SW480 (cell line): ENCODE data around the gene CALY.
"Not testable (repeated sequence)": the region's sequence is repeated elsewhere in the genome, so short reads cannot be mapped to it uniquely, and the experiment has no call there.

ENCODE experiments used
- DNase-seq: peaks from one replicate; pipeline ENCODE4 v3.0.0-alpha.2; 2016; ENCODE audit warnings: low spot score

CALY gene

DNA sequence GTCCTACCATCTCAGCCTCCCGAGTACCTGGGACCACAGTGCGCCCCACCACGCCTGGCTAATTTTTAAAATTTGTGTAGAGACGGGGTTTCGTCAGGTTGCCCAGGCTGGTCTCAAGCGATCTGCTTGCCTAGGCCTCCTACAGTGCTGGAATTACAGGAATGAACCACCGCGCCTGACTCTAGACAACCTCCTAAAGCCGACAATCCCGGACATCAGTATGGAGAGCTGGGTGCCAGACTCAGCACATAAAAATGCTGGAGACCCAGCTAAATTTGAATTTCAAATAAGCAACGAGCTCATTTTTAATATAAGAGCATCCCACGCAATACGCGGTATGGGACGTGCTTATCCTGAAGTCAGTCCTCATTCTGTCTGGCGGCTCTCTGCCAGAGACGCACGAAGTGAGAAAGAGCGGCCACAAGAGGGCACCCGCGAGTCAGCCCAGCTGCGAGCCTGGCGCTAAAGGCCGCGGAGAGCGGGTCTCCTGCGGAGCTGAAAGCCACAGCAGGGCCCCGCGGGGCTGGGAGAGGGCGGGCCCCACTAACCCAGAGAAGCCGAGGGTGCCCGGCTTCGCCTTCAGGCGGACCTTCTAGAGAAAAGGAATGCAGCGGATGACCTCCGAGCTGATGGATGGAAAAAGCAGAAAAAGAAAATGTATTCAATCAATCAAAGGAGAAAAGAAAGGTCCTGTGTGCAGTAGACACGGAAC is 7.0 kb downstream of the CALY start:
- peak; percentile 72 for DNase-seq

DNA sequence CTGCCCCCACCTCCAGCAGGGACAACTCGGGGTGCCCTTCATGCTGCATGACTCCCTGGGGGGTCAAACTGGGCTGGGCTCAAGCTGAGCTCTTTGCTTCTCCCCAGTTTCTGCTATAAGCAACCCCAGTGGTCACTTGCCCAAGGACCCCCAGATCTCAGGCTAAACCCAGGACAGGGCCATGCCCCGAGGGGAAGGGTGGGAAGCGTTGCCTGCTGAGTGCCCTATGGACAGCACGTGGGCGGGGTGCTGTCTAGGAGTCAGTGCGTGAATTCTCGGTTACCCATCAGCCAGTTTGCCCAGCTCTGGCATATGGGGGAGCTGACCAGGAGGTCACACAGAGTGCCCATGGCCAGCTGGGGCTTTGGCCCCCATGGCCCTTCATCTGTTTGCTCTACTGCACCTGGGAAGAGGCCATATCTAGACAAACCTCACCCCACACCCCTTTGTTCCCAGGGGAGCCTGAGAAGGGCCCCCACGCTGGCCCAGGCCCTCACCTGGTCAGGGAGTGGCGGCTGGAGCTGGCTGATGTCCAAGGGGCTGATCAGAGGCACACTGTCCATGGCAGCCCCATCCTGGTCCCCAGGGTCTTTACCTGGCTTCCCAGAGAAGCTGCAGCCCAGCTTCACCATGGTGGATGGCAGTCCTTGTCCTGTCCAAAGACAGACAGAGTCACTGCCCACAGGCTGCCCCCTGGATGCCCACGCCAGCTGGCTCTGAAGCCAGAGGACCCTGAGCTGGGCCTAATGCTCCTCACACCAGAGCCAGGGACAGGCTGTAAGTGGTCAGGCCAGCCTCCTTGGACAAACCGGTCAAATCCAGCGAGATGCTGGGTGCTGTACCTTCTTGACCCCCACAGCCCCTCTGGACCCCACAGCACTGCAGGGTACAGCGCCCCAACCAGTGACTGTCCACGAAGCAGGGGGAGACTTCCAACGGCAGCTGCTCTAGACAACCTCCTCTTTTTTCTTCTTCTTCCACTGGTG is 8.0 kb downstream of the CALY start:
- no peak for DNase-seq

DNA sequence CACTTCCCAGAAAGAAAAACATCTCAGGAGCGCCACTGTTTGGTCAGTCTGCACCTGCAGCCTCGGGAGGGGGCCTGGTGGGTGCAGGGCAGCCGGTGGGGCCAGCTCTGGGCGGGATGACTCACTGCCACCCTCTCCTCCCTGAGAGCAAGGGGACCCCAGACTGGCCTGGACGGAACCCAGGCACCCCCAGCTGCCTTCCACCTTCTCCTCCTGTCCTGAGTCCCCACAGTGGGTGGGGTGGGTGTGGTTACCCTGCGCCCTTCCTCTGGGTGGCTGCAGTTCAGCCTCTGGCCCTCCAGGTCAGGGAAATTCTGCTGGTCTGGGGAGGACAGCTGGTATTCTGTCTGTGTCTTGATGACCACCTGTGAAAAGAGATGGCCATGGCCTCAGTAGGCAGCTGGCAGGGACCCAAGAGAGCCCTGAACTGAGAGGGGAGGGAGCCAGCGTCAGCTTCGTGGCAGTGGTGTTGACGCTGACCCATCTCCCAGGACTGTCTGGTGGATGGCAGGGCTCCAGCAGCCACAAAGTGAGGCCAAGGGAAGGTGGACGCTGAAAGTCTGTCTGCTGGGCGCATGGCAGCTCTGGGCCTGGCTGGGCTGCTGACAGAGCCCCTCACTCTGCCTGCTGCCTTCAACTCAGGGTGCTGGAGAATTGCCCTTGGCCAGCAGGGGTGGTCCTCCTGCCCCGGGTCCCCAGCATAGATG is 8.9 kb downstream of the CALY start:
- DNase-seq: no peak

DNA sequence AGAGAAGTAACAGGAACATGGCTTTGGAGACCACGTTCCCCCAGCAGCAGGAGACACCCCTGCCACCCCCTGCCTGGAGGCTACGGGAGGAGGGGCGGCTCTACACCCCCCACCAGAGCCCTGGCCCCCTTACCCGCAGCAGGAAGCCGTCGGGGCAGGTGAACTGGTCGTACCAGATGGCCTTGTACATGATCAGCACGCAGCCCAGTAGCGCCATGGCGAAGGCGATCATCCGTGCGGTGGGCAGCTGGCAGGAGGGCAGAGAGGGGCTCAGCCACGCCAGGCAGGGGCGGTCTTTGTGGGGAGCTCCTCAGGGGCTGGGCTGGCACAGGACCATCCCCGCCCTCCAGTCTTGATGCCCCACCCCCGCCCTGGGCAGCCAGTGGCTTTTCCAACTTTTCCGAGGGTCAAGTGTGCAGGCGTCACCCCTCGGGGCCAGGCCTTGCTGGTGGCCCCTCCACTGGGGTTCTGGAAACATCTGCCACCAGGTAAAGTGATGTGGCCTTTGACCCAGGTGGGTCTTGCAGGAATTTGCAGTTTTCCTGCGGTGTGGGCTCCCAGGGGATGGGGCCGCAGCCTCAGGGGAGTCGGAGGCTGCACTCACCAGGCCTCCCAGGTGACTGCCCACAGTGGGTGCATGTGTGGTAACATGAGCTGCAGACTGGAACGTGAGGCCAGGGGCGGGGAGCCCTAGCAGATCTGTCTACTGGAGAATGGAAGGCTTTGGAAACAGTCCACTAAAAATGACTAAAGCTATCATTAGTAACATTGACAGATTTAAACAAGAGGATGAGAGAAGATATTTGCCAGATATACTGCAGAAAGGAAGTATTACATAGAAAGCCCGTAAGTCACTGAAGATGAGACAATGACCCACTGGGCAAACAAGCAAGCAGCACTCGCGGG is 9.7 kb downstream of the CALY start:
- DNase-seq: no peak

DNA sequence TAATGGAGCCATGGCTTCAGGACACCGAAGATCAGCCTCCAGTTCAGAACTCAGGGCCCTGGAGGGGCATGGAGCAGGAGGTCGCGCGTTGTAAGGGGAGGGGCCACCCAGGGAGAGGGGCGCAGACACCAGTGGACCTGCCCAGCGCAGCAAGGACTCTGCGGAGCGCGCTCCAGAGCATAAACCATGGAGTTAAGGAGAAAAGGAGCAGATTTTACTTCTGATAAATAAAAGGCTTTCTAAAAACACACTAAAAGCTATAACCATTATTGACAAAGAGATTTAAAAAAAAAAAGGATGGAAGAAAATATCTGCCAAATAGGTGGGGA is 10.5 kb downstream of the CALY start:
- DNase-seq: no peak

DNA sequence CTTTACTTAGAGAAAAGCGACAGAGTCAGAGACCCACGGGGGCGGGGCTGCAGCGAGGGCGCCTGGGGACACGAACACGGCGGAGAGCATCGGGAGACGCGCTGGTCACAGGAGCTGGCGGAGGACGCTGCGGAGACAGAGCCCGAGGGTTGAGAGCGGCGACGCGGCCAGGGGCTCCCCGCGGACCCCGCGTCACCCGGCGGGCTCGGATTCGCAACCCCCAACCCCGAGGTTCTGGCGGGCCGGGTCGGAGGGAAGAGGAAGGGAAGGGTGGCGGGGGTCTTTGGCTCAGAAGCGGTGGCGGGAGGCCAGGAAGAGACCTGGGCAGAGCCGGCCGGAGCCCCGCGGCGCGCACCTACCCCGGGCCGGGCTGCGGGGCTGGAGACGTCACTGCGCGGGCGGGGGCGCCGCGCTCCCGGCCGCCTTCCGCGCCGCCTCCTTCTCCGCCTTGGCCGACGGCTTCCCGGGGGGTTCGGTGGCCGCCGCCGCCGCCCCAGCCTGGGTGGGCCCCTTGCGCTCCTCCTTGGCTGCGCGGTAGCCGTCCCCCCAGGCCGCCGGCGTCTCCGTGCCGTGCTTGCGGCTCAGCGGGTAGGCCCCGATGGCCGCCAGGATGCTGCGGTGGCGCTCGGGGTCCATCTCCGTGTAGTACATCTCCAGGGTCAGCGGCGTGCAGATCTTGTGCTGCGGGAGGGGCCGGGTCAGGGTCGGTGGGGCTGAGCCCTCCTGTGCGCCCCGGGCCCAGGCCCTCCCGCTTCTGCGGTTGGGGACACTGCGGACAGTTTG is 11.1 kb downstream of the CALY start:
- DNase-seq: no peak

DNA sequence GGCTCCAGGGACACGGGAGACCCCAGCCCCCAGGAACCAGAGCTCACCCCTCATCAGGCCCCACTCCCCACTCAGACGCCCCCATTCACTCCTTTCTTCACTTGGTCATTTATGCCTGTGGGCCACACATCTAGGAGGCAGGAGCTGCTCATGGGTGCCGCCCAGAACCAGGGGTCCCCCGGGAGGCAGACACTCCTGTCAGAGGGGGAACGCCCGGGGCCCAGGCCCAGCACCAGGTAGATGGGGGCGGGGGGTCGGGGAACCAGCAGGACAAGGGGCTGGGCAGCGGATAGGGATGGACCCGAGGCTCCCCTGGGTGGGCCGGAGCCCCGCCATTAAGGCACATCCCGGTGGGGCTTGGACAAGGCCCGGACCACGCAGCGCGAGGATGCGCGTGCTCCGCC is 11.8 kb downstream of the CALY start:
- no peak for DNase-seq

DNA sequence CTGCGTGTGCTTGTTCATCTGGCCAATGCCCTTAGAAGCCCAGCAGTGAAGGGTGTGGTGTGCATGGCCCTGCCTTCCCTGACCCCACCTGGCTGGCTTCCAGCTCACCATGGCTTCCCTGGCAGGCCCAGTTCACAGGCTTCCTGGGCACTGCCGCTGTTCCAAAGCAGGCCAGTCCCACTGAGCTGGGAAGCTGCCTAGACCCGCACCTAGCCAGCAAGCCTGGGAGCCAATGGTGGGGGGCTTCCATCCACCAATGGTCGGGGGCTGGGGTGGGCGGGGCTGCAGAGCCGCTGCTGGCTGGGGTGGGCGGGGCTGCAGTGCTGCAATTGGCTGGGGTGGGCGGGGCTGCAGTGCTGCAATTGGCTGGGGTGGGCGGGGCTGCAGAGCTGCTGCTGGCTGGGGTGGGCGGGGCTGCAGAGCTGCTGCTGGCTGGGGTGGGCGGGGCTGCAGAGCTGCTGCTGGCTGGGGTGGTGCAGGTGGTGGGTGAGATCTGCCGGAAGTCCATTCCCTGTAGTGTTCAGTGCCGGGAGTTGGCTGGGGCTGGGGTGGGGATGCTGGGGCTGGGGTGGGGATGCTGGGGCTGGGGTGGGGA is 12.4 kb downstream of the CALY start:
- peak; percentile 80 for DNase-seq

DNA sequence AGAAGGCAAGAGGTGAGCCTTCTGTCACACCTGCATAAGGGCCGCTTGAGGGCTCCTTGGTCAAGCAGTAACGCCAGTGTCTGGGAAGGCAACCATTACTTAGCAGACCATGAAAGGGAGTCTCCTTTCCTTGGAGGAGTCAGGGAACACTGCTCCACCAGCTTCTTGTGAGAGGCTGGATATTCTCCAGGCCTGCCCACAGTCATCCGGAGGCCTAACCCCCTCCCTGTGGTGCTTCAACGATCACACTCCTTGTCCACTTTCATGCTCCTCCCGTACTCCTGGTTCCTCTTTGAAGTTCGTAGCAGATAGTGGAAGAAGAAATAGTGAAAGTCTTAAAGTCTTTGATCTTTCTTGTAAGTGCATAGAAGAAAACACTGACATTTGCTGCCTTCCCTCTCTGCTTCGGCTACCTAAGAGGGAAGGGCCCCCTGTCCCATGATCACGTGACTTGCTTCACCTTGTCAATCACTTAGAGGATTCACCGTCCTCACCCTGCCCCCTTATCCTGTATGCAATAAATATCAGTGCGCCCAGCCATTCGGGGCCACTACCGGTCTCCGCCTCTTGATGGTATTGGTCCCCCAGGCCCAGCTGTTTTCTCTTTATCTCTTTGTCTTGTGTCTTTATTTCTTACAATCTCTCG is 14.5 kb downstream of the CALY start:
- DNase-seq: not testable (repeated sequence)

DNA sequence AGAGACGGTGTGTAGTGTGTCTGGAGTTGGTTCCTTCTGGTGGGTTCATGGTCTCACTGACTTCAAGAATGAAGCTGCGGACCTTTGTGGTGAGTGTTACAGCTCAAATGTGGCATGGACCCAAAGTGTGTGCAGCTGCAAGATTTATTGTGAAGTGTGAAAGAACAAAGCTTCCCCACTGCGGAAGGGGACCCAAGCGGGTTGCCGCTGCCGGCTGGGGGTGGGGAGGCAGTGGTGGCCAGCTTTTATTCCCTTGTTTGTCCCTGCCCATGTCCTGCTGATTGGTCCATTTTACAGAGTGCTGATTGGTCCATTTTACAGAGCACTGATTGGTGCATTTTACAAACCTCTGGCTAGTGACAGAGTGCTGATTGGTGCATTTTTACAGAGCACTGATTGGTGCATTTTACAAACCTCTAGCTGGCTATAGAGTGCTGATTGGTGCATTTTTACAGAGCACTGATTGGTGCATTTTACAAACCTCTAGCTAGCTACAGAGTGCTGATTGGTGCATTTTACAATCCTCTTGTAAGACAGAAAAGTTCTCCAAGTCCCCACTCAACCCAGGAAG is 15.8 kb downstream of the CALY start:
- not testable (repeated sequence) for DNase-seq

DNA sequence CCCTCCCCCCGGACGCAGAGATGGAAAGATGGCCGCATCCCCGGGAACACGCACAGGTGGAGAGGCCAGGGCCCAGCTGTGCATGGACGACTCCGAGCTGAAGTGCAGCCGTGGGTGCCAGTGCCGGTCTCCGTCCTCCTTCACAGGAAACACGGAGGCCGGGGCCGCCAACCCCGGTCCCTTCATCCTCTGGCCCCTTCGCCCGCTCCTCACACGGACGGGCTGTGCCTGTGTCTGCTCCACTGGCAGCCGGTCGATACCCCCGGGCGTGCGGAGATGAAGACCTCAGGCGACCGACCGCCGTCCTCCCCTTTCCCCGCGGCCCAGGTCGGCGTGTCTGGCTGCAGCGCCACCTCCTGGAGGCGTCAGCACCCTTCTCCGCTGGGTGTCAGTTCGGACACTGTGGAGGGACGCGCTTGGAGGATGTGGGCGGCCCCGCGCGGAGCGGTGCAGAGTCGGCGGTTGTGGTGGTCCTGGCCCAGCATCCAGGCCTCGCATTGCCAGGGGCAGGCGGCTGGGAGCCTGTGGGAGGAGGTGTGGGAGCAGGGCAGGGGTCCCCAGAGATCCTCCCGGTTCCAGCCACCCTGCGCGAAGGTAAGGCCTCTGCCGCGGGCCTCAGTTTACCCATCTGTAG is 18.1 kb downstream of the CALY start:
- peak; percentile 69 for DNase-seq

DNA sequence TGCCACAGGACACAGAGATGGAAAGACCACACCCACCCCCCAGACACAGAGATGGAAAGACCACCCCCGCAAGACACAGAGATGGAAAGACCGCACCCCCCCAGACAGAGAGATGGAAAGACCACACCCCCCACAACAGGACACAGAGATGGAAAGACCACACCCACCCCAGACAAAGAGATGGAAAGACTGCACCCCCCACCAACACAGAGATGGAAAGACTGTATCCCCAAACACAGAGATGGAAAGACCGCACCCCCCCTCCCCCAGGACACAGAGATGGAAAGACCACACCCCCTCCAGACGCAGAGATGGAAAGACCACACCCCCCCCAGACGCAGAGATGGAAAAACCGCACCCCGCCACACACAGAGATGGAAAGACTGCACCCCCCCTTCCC is 20.0 kb downstream of the CALY start:
- DNase-seq: no peak

DNA sequence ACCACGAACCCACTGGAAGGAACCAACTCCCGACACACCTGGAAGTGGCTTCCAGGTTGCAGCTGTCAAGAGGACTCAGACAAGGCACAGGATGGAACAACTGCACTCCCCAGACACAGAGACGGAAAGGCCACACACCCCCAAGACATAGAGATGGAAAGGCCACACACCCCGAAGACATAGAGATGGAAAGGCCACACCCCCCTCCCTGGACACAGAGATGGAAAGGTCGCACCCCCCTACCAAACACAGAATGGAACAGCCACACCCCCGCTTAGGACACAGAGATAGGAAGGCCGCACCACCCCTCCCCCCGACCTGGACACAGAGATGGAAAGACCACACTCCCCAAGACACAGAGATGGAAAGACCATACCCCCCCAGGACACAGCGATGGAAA is 20.4 kb downstream of the CALY start:
- DNase-seq: peak; percentile 10

DNA sequence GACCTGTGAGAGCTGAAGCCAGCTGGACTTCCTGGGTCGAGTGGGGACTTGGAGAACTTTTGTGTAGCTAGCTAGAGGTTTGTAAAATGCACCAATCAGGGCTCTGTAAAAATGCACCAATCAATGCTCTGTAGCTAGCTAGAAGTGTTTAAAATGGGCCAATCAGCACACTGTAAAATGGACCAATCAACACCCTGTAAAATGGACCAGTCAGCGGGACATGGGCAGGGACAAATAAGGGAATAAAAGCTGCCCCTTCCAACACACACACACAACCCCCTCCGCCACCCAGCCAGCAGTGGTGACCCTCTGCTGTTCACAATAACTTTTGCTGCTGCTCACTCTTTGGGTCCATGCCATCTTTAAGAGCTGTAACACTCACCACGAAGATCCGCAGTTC is 20.8 kb downstream of the CALY start:
- peak; percentile 38 for DNase-seq

DNA sequence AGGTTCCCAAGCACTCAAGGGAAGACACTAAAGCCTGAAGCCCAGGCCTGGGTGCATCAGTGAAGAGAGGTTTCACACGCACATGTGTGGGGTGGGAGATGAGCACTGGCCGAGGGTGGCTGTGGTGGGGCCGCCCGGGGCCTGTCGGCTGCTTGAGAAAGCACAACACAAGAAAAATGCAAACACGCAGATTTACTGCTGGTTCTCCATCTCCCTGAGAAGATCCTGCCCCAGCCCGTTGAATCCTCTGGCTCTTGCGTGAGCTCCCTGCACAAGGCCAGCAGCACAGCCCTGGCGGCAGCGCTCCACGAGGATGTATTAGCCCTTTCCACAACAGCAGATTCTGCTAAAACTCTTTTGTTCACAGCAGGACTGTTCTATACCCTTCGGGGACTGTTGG is 21.8 kb downstream of the CALY start:
- DNase-seq: no peak

DNA sequence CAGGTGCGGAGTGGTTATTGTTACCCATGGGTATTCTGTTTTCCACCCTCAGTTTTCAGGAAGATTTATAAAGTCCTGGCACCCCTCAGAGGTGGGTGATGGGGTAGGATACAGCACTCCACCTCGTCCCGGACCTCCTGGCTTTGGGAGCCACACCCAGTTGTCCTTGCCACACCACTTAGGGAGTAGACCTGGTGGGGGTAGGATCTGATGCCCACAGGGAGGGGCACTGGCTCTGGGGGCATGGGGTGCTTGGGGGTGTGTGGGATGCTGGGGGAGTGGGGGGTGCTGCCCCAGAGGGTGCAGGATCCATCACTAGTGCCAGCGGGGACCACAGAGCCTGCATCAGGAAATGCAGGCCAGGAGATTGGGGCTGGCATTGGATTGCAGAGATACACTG is 23.5 kb downstream of the CALY start:
- DNase-seq: no peak

DNA sequence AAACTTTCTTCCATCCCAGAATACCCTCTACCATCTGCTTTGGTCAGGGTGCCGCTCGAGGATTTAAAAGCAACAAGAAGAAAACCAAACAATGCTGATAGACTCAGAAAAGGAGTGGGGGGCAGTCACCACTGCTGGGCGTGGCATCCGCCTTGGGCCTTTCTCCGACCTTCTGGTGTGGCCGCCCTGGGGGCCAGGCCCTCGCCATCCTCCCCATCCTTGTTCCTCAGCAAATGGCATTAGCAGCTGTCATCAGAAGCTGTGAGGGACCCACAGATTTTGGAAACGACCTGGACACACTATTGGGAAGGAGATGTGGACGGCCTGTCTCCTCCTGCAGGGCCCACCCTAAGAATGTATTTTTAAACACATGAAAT is 23.9 kb downstream of the CALY start:
- no peak for DNase-seq

DNA sequence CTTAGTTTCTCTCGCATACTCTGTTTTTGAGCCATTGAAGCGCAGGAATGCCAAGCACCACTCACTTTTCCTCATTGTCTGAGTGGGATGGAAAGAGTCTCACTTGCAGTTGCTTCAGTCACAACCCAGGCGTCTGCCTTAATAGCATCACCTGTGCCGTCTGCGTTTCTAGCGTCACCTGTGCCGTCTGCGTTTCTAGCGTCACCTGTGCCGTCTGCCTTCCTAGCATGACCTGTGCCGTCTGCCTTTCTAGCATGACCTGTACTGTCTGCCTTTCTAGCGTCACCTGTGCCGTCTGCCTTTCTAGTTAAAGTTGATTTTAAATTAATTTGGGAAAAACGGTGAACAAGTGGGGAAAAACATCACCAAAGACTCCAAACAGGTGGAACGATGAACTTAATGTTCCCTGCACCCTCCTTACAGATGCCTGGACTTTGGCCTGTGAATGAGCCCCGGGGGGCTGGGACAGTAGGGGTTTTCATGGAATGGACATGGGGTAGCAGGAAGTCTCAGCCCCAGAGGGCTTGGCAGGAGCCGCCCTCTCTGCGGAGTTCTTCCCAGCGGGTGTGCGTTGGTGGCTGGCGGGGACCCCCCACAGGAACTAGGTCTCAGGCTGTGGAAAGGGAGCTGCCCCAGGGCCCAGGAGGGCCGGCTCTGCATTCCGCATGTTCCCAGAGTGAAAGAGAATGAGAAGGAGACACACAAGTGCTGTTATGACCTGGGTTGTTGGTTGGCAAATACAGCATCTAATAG is 24.5 kb downstream of the CALY start:
- no peak for DNase-seq
